Measurements from ENCODE around the gene C19orf25.
"Not testable (repeated sequence)": the region's sequence is repeated elsewhere in the genome, so short reads cannot be mapped to it uniquely, and the experiment has no call there.

C19orf25 gene

GRCh38 chr19:1450735-1451731 lies 28.0 kb downstream of the C19orf25 start:
- in situ Hi-C loops (cut with HindIII; ENCODE audit: low sequenced_read_pairs): no loop called here

- in situ Hi-C loops (cut with HindIII; ENCODE audit: low sequenced_read_pairs): no loop called here
These were observed 29.3 kb downstream of the C19orf25 start, which contains the start of gene APC2 for GRCh38 chr19:1449467-1450442. Gene APC2, plus strand, starts transcription at chr19:1450121. Its CDS starts 2,881 bp downstream, at chr19:1453002.

GRCh38 chr19:1447944-1448343 lies 31.1 kb downstream of the C19orf25 start:
- in situ Hi-C loops (cut with HindIII; ENCODE audit: low sequenced_read_pairs): no loop called here

- in situ Hi-C loops (cut with HindIII; ENCODE audit: low sequenced_read_pairs): no loop called here
These were observed 31.5 kb downstream of the C19orf25 start for GRCh38 chr19:1447504-1447903.

GRCh38 chr19:1446713-1447481 lies 32.1 kb downstream of the C19orf25 start:
- in situ Hi-C loops (cut with HindIII; ENCODE audit: low sequenced_read_pairs): no loop called here

GRCh38 chr19:1445932-1446712 lies 32.9 kb downstream of the C19orf25 start:
- in situ Hi-C loops (cut with HindIII; ENCODE audit: low sequenced_read_pairs): no loop called here

- in situ Hi-C loops (cut with HindIII; ENCODE audit: low sequenced_read_pairs): no loop called here
These were observed 33.7 kb downstream of the C19orf25 start for GRCh38 chr19:1445185-1445931.

- in situ Hi-C loops (cut with HindIII; ENCODE audit: low sequenced_read_pairs): no loop called here
These were observed 37.2 kb downstream of the C19orf25 start for GRCh38 chr19:1441677-1442438.

GRCh38 chr19:1441022-1441426 lies 38.0 kb downstream of the C19orf25 start:
- in situ Hi-C loops (cut with HindIII; ENCODE audit: low sequenced_read_pairs): no loop called here

GRCh38 chr19:1440418-1440801 lies 38.6 kb downstream of the C19orf25 start:
- in situ Hi-C loops (cut with HindIII; ENCODE audit: low sequenced_read_pairs): no loop called here

GRCh38 chr19:1439525-1440417 lies 39.2 kb downstream of the C19orf25 start:
- in situ Hi-C loops (cut with HindIII; ENCODE audit: low sequenced_read_pairs): not testable (repeated sequence)

GRCh38 chr19:1438933-1439354 lies 40.1 kb downstream of the C19orf25 start:
- in situ Hi-C loops (cut with HindIII; ENCODE audit: low sequenced_read_pairs): no loop called here

GRCh38 chr19:1438035-1438932 lies 40.7 kb downstream of the C19orf25 start, which contains the start of gene RPS15:
Gene RPS15, plus strand, starts transcription at chr19:1438396. Its CDS starts 30 bp downstream, at chr19:1438426.
- in situ Hi-C loops (cut with HindIII; ENCODE audit: low sequenced_read_pairs): no loop called here

- in situ Hi-C loops (cut with HindIII; ENCODE audit: low sequenced_read_pairs): no loop called here
These were observed 41.4 kb downstream of the C19orf25 start for GRCh38 chr19:1437609-1438008.

GRCh38 chr19:1435378-1435989 lies 43.5 kb downstream of the C19orf25 start:
- in situ Hi-C loops (cut with HindIII; ENCODE audit: low sequenced_read_pairs): no loop called here

Data from DLD1 (cell line).